Right hindlimb (tissue), 1 donor: ENCODE results near the gene NXN.
"Not testable (repeated sequence)": the region's sequence is repeated elsewhere in the genome, so short reads cannot be mapped to it uniquely, and the experiment has no call there.

Experiments
- DNase-seq: peaks from one replicate; pipeline ENCODE4 v3.0.0-alpha.2; 2018

Gene NXN

GRCh38 chr17:951325-952132 lies 28.0 kb downstream of the NXN start:
- DNase-seq, result peak; percentile 61

- no peak for DNase-seq
Observed at GRCh38 chr17:949623-950303, 29.8 kb downstream of the NXN start.

- peak; percentile 75 for DNase-seq
Observed at GRCh38 chr17:948284-948852, 31.2 kb downstream of the NXN start.

- DNase-seq, result no peak
Observed at GRCh38 chr17:946510-947236, 32.9 kb downstream of the NXN start.

GRCh38 chr17:945672-946071 lies 33.9 kb downstream of the NXN start:
- no peak for DNase-seq

GRCh38 chr17:944266-944826 lies 35.2 kb downstream of the NXN start:
- DNase-seq, result no peak

GRCh38 chr17:935485-935884 lies 44.1 kb downstream of the NXN start:
- DNase-seq, result no peak

- DNase-seq, result peak; percentile 33
Observed at GRCh38 chr17:933312-934073, 46.1 kb downstream of the NXN start.

- no peak for DNase-seq
Observed at GRCh38 chr17:930258-930657, 49.3 kb downstream of the NXN start.

GRCh38 chr17:929586-929985 lies 50.0 kb downstream of the NXN start:
- peak; percentile 80 for DNase-seq

GRCh38 chr17:927611-928461 lies 51.7 kb downstream of the NXN start:
- DNase-seq, result peak; percentile 82

- no peak for DNase-seq
Observed at GRCh38 chr17:925817-926216, 53.8 kb downstream of the NXN start.

- DNase-seq, result no peak
Observed at GRCh38 chr17:924711-925475, 54.7 kb downstream of the NXN start.

GRCh38 chr17:924306-924705 lies 55.3 kb downstream of the NXN start:
- not testable (repeated sequence) for DNase-seq

- no peak for DNase-seq
Observed at GRCh38 chr17:923633-924032, 55.9 kb downstream of the NXN start.

GRCh38 chr17:921161-921560 lies 58.4 kb downstream of the NXN start:
- no peak for DNase-seq

GRCh38 chr17:920190-920589 lies 59.4 kb downstream of the NXN start:
- no peak for DNase-seq

GRCh38 chr17:917941-918740 lies 61.4 kb downstream of the NXN start:
- DNase-seq, result peak; percentile 45

- DNase-seq, result no peak
Observed at GRCh38 chr17:917391-917811, 62.2 kb downstream of the NXN start.

GRCh38 chr17:916315-916714 lies 63.3 kb downstream of the NXN start:
- no peak for DNase-seq
